Activated gamma-delta T cell (primary cell): ENCODE results near the gene ZNF365.
"Not testable (repeated sequence)": the region's sequence is repeated elsewhere in the genome, so short reads cannot be mapped to it uniquely, and the experiment has no call there.

Experiments
- DNase-seq: peaks from one replicate; lab custom pipeline; 2025; lab: John Stamatoyannopoulos, UW

ZNF365 gene

GRCh38 chr10:62377026-62377415 lies 2.9 kb downstream of the ZNF365 start:
- DNase-seq: no peak

- DNase-seq: no peak
Measured at GRCh38 chr10:62377966-62378365, 3.8 kb downstream of the ZNF365 start.

- not testable (repeated sequence) for DNase-seq
Measured at GRCh38 chr10:62378877-62379276, 4.7 kb downstream of the ZNF365 start.

- DNase-seq: no peak
Measured at GRCh38 chr10:62379394-62379793, 5.2 kb downstream of the ZNF365 start.

GRCh38 chr10:62380016-62380415 lies 5.8 kb downstream of the ZNF365 start:
- no peak for DNase-seq

- no peak for DNase-seq
Measured at GRCh38 chr10:62381385-62382102, 7.4 kb downstream of the ZNF365 start.

- no peak for DNase-seq
Measured at GRCh38 chr10:62382831-62383230, 8.7 kb downstream of the ZNF365 start.

- no peak for DNase-seq
Measured at GRCh38 chr10:62384057-62384446, 9.9 kb downstream of the ZNF365 start.

GRCh38 chr10:62384447-62385081 lies 10.4 kb downstream of the ZNF365 start:
- DNase-seq: no peak

GRCh38 chr10:62386356-62387320 lies 12.5 kb downstream of the ZNF365 start:
- DNase-seq: no peak

GRCh38 chr10:62388328-62388727 lies 14.2 kb downstream of the ZNF365 start:
- DNase-seq: no peak

- no peak for DNase-seq
Measured at GRCh38 chr10:62390497-62391176, 16.5 kb downstream of the ZNF365 start.

- DNase-seq: no peak
Measured at GRCh38 chr10:62393237-62393636, 19.1 kb downstream of the ZNF365 start.

GRCh38 chr10:62394556-62395018 lies 20.4 kb downstream of the ZNF365 start:
- DNase-seq: no peak

GRCh38 chr10:62395892-62396291 lies 21.7 kb downstream of the ZNF365 start:
- DNase-seq: no peak

- DNase-seq: no peak
Measured at GRCh38 chr10:62396864-62397263, 22.7 kb downstream of the ZNF365 start.

GRCh38 chr10:62399211-62399610 lies 25.0 kb downstream of the ZNF365 start:
- no peak for DNase-seq

GRCh38 chr10:62402508-62402907 lies 28.3 kb downstream of the ZNF365 start:
- no peak for DNase-seq

- not testable (repeated sequence) for DNase-seq
Measured at GRCh38 chr10:62410528-62410927, 36.4 kb downstream of the ZNF365 start.

- DNase-seq: not testable (repeated sequence)
Measured at GRCh38 chr10:62410934-62411333, 36.8 kb downstream of the ZNF365 start.

- no peak for DNase-seq
Measured at GRCh38 chr10:62413048-62413447, 38.9 kb downstream of the ZNF365 start.

GRCh38 chr10:62413652-62414051 lies 39.5 kb downstream of the ZNF365 start:
- DNase-seq: no peak
